Tongue (tissue), 2 donors: Measurements from ENCODE around the gene SMARCA4. TPM values are rescaled to one million over a fixed set of nuclear protein-coding genes. Genes with fewer than 3 reads are reported as not detected.
"Not testable (repeated sequence)": the region's sequence is repeated elsewhere in the genome, so short reads cannot be mapped to it uniquely, and the experiment has no call there.

Experiments
- DNase-seq: peaks from one replicate; pipeline ENCODE4 v3.0.0-alpha.2; 2015
- total RNA-seq: library from RNA; depleted of rRNA; stranded (reverse); fragments of >200 nt; gene quantifications from one replicate; pipeline ENCODE4 v1.2.3, GENCODE V29; 2014

SMARCA4 gene
- total RNA-seq, 1 donor from 2014 or later, result 87.7 TPM

GRCh38 chr19:10928563-10929401 is 32.0 kb upstream of the SMARCA4 start, which contains the start of the genes TIMM29 and YIPF2:
Gene TIMM29, plus strand, starts transcription at chr19:10928811. Its CDS starts 12 bp downstream, at chr19:10928823.
Gene YIPF2, minus strand, starts transcription at chr19:10928639. Its CDS starts 229 bp downstream, at chr19:10928410.
- peak; percentile 100 for DNase-seq

GRCh38 chr19:10929402-10929794 is 31.4 kb upstream of the SMARCA4 start:
- DNase-seq, result no peak

- DNase-seq, result no peak
Observed at GRCh38 chr19:10935371-10936059, 25.3 kb upstream of the SMARCA4 start.

- DNase-seq, result peak; percentile 91
Observed at GRCh38 chr19:10936661-10937084, 24.2 kb upstream of the SMARCA4 start.

GRCh38 chr19:10941649-10942048 is 19.2 kb upstream of the SMARCA4 start:
- not testable (repeated sequence) for DNase-seq

GRCh38 chr19:10943412-10943811 is 17.4 kb upstream of the SMARCA4 start:
- DNase-seq, result not testable (repeated sequence)

GRCh38 chr19:10945264-10945663 is 15.6 kb upstream of the SMARCA4 start:
- DNase-seq, result no peak

- no peak for DNase-seq
Observed at GRCh38 chr19:10946958-10947657, 13.7 kb upstream of the SMARCA4 start.

- DNase-seq, result peak; percentile 64
Observed at GRCh38 chr19:10952809-10953208, 8.0 kb upstream of the SMARCA4 start.

GRCh38 chr19:10959277-10959968 is 1.4 kb upstream of the SMARCA4 start:
- DNase-seq, result not testable (repeated sequence)

- DNase-seq, result peak; percentile 60
Observed at GRCh38 chr19:10961073-10961860, 437 bp downstream of the SMARCA4 start.

GRCh38 chr19:10962863-10963262 is 2.0 kb downstream of the SMARCA4 start:
- no peak for DNase-seq

GRCh38 chr19:10963865-10964264 is 3.0 kb downstream of the SMARCA4 start:
- no peak for DNase-seq

- DNase-seq, result no peak
Observed at GRCh38 chr19:10964903-10965302, 4.1 kb downstream of the SMARCA4 start.

GRCh38 chr19:10965398-10965797 is 4.6 kb downstream of the SMARCA4 start:
- no peak for DNase-seq

- DNase-seq, result no peak
Observed at GRCh38 chr19:10966809-10967208, 6.0 kb downstream of the SMARCA4 start.

GRCh38 chr19:10968527-10969135 is 7.8 kb downstream of the SMARCA4 start:
- no peak for DNase-seq

- DNase-seq, result no peak
Observed at GRCh38 chr19:10971107-10971726, 10.4 kb downstream of the SMARCA4 start.

- peak; percentile 81 for DNase-seq
Observed at GRCh38 chr19:10975374-10976130, 14.7 kb downstream of the SMARCA4 start.
